H1 (cell line): ENCODE data around the gene UPK3B.
"Not testable (repeated sequence)": the region's sequence is repeated elsewhere in the genome, so short reads cannot be mapped to it uniquely, and the experiment has no call there.

Source experiments
- CEBPB ChIP-seq: IDR thresholded peaks from 2 replicates; pipeline ENCODE4 v1.6.1; 2012; ENCODE audit warnings: low read depth, low read length
- CHD2 ChIP-seq: IDR thresholded peaks from 2 replicates; pipeline ENCODE4 v1.6.1; 2012; ENCODE audit warnings: low read length, improper control_type of control experiment
- EZH2 ChIP-seq: fragments of 200-600 bp; sonication (generic); IDR thresholded peaks from 2 replicates; pipeline ENCODE4 v1.7.1; 2012; ENCODE audit warnings: low read depth, mild to moderate bottlenecking, moderate library complexity, low read length, inconsistent platforms; ENCODE audit not compliant: severe bottlenecking
- JUND ChIP-seq: IDR thresholded peaks from 2 replicates; pipeline ENCODE4 v1.6.1; 2011; ENCODE audit warnings: mild to moderate bottlenecking, improper control_type of control experiment, low read length
- MAFK ChIP-seq: IDR thresholded peaks from 2 replicates; pipeline ENCODE4 v1.6.1; 2012; ENCODE audit warnings: low read depth, mild to moderate bottlenecking, improper control_type of control experiment, low read length
- POLR2A ChIP-seq, 2 experiments: IDR thresholded peaks; 1 replicate in 1 of 2; 2 replicates in 1 of 2; pipeline ENCODE4 v1.6.1; 2011; ENCODE audit warnings: low read depth in 2 of 2, low read length in 2 of 2, mild to moderate bottlenecking in 2 of 2; ENCODE audit errors: control extremely low read depth in 1 of 2
- POLR2AphosphoS5 ChIP-seq: IDR thresholded peaks from 2 replicates; pipeline ENCODE4 v1.6.1; 2011; ENCODE audit warnings: low read depth, low read length
- RFX5 ChIP-seq: IDR thresholded peaks from 2 replicates; pipeline ENCODE4 v1.6.1; 2011; ENCODE audit warnings: low read depth, low read length, improper control_type of control experiment, borderline replicate concordance
- SP1 ChIP-seq: IDR thresholded peaks from 2 replicates; pipeline ENCODE4 v1.6.1; 2011; ENCODE audit warnings: low read depth, low read length
- TAF7 ChIP-seq: optimal IDR thresholded peaks from 2 replicates; pipeline ENCODE3; 2011; ENCODE audit warnings: low read depth, mild to moderate bottlenecking, inconsistent platforms, low read length, moderate library complexity, borderline replicate concordance
- TCF12 ChIP-seq: IDR thresholded peaks from 2 replicates; pipeline ENCODE4 v1.6.1; 2011; ENCODE audit warnings: low read depth, mild to moderate bottlenecking, low read length
- YY1 ChIP-seq: IDR thresholded peaks from 2 replicates; pipeline ENCODE4 v1.6.1; 2011; ENCODE audit warnings: low read depth, mild to moderate bottlenecking, low read length
- TF ChIP-seq, protein P1 (sequence below), 3 experiments: IDR thresholded peaks; 1 replicate in 2 of 3; 2 replicates in 1 of 3; pipeline versions ENCODE4 v1.5.1 to v1.6.1; 2011; ENCODE audit warnings: low read length in 3 of 3, mild to moderate bottlenecking in 3 of 3, inconsistent platforms in 2 of 3, low read depth in 1 of 3, moderate library complexity in 1 of 3; ENCODE audit not compliant: insufficient read depth in 1 of 3; ENCODE audit errors: control extremely low read depth in 1 of 3
- TF ChIP-seq, protein P2 (sequence below): IDR thresholded peaks from 2 replicates; pipeline ENCODE4 v1.6.1; 2011; ENCODE audit warnings: low read length, improper control_type of control experiment

DNA sequence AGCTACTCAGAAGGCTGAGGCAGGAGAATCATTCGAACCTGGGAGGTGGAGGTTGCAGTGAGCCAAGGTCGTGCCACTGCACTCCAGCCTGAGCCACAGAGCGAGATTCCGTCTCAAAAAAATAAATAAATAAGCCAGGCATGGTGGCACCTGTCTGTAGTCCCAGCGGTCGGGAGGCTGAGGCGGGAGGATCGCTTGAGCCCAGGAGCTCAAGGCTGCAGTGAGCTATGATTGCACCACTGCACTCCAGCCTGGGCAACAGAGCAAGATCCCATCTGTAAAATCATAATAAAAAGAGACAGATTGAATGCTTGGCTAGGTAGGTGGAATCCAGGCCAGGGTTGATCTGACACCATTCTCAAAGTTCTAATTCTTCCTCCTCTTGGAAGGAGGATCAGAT is 3.7 kb upstream of the UPK3B start:
- TF ChIP-seq POLR2AphosphoS5; POLR2A (IDR thresholded peaks at IDR 0.05; ENCODE audit: control extremely low read depth in 1 of 2, low read depth in 2 of 2, low read length in 2 of 2); TCF12; CEBPB; EZH2; CHD2; TAF7; RFX5; MAFK; SP1; JUND; YY1: not testable (repeated sequence)
- TF ChIP-seq, protein P1, sequence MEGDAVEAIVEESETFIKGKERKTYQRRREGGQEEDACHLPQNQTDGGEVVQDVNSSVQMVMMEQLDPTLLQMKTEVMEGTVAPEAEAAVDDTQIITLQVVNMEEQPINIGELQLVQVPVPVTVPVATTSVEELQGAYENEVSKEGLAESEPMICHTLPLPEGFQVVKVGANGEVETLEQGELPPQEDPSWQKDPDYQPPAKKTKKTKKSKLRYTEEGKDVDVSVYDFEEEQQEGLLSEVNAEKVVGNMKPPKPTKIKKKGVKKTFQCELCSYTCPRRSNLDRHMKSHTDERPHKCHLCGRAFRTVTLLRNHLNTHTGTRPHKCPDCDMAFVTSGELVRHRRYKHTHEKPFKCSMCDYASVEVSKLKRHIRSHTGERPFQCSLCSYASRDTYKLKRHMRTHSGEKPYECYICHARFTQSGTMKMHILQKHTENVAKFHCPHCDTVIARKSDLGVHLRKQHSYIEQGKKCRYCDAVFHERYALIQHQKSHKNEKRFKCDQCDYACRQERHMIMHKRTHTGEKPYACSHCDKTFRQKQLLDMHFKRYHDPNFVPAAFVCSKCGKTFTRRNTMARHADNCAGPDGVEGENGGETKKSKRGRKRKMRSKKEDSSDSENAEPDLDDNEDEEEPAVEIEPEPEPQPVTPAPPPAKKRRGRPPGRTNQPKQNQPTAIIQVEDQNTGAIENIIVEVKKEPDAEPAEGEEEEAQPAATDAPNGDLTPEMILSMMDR (IDR thresholded peaks at IDR 0.05; ENCODE audit: control extremely low read depth in 1 of 3, insufficient read depth in 1 of 3, low read depth in 1 of 3, low read length in 3 of 3), result not testable (repeated sequence)
- TF ChIP-seq, protein P2, sequence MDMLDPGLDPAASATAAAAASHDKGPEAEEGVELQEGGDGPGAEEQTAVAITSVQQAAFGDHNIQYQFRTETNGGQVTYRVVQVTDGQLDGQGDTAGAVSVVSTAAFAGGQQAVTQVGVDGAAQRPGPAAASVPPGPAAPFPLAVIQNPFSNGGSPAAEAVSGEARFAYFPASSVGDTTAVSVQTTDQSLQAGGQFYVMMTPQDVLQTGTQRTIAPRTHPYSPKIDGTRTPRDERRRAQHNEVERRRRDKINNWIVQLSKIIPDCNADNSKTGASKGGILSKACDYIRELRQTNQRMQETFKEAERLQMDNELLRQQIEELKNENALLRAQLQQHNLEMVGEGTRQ, result not testable (repeated sequence)
